Neuron (in vitro differentiated cells): ENCODE measurements around the gene TTC33.
"Not testable (repeated sequence)": the region's sequence is repeated elsewhere in the genome, so short reads cannot be mapped to it uniquely, and the experiment has no call there.

Experiments
- H2AFZ ChIP-seq: one replicate; pipeline ENCODE4 v1.6.1; 2013; ENCODE audit warnings: low read depth, mild to moderate bottlenecking, inconsistent platforms, low read length, moderate library complexity
- H3K27me3 ChIP-seq: one replicate; pipeline ENCODE4 v1.6.1; 2013; ENCODE audit warnings: low read length; ENCODE audit not compliant: insufficient read depth
- H3K36me3 ChIP-seq: one replicate; pipeline ENCODE4 v1.6.1; 2013; ENCODE audit warnings: low read length; ENCODE audit not compliant: insufficient read depth
- H3K4me1 ChIP-seq: one replicate; pipeline ENCODE4 v1.6.1; 2013; ENCODE audit warnings: low read length; ENCODE audit not compliant: insufficient read depth
- H3K4me3 ChIP-seq: 2 replicates; pipeline ENCODE4 v1.5.1; 2013; ENCODE audit warnings: mild to moderate bottlenecking, low read length, moderate library complexity
- H3K9me3 ChIP-seq: one replicate; pipeline ENCODE4 v1.6.1; 2013; ENCODE audit warnings: low read length

Gene TTC33

GRCh38 chr5:40733879-40734563 lies 21.7 kb downstream of the TTC33 start:
- H3K9me3 ChIP-seq: no peaks in the 10 kb centered on the region
- no peaks in the 10 kb centered on the region for H3K4me1 ChIP-seq
- H3K27me3 ChIP-seq: no peaks in the 10 kb centered on the region
- H2AFZ ChIP-seq: no peak overlapping the region
- no peak overlapping the region for H3K4me3 ChIP-seq
- H3K36me3 ChIP-seq: peaks cover 2% of the 10 kb centered on the region

GRCh38 chr5:40733434-40733833 lies 22.3 kb downstream of the TTC33 start:
- Histone ChIP-seq H3K9me3 (no peaks in the 10 kb centered on the region), H2AFZ (no peak overlapping the region), H3K27me3 (no peaks in the 10 kb centered on the region), H3K4me1 (no peaks in the 10 kb centered on the region), H3K36me3 (peaks cover 2% of the 10 kb centered on the region), H3K4me3 (no peak overlapping the region)

GRCh38 chr5:40722497-40722911 lies 33.3 kb downstream of the TTC33 start:
- H3K9me3 ChIP-seq: peaks cover 18% of the 10 kb centered on the region
- not testable (repeated sequence) for H3K4me1 ChIP-seq, H3K4me3 ChIP-seq, H3K27me3 ChIP-seq, H2AFZ ChIP-seq
- peaks cover 17% of the 10 kb centered on the region for H3K36me3 ChIP-seq

GRCh38 chr5:40720069-40720468 lies 35.7 kb downstream of the TTC33 start:
- no peak overlapping the region for H3K4me3 ChIP-seq
- peaks cover 17% of the 10 kb centered on the region for H3K9me3 ChIP-seq
- H3K27me3 ChIP-seq: no peaks in the 10 kb centered on the region
- H2AFZ ChIP-seq: no peak overlapping the region
- no peaks in the 10 kb centered on the region for H3K4me1 ChIP-seq
- peaks cover 17% of the 10 kb centered on the region for H3K36me3 ChIP-seq

- no peak overlapping the region for H3K4me3 ChIP-seq
- H3K36me3 ChIP-seq: peaks cover 13% of the 10 kb centered on the region
- peaks cover 14% of the 10 kb centered on the region for H3K9me3 ChIP-seq
- no peaks in the 10 kb centered on the region for H3K27me3 ChIP-seq
- no peaks in the 10 kb centered on the region for H3K4me1 ChIP-seq
- H2AFZ ChIP-seq: no peak overlapping the region
Observed at GRCh38 chr5:40717281-40717680, 38.5 kb downstream of the TTC33 start.

GRCh38 chr5:40716590-40716989 lies 39.2 kb downstream of the TTC33 start:
- Histone ChIP-seq H3K9me3 (peaks cover 13% of the 10 kb centered on the region), H3K36me3 (peaks cover 13% of the 10 kb centered on the region), H2AFZ (no peak overlapping the region), H3K27me3 (no peaks in the 10 kb centered on the region), H3K4me1 (no peaks in the 10 kb centered on the region), H3K4me3 (no peak overlapping the region)

- Histone ChIP-seq H3K27me3 (no peaks in the 10 kb centered on the region), H3K9me3 (peaks cover 12% of the 10 kb centered on the region), H3K36me3 (peaks cover 13% of the 10 kb centered on the region), H3K4me1 (no peaks in the 10 kb centered on the region), H3K4me3 (no peak overlapping the region), H2AFZ (no peak overlapping the region)
Observed at GRCh38 chr5:40716000-40716399, 39.8 kb downstream of the TTC33 start.

GRCh38 chr5:40714001-40714400 lies 41.8 kb downstream of the TTC33 start:
- no peak overlapping the region for H2AFZ ChIP-seq
- no peak overlapping the region for H3K4me3 ChIP-seq
- H3K4me1 ChIP-seq: no peaks in the 10 kb centered on the region

GRCh38 chr5:40710575-40710974 lies 45.2 kb downstream of the TTC33 start:
- H3K4me1 ChIP-seq, H3K27me3 ChIP-seq: not testable (repeated sequence)

More at GRCh38 chr5:40714001-40714400, 41.8 kb downstream of the TTC33 start:
- Histone ChIP-seq H3K27me3 (no peaks in the 10 kb centered on the region), H3K36me3 (peaks cover 8% of the 10 kb centered on the region), H3K9me3 (peaks cover 3% of the 10 kb centered on the region)

GRCh38 chr5:40705484-40705883 lies 50.3 kb downstream of the TTC33 start:
- not testable (repeated sequence) for H3K27me3 ChIP-seq, H3K4me3 ChIP-seq, H3K4me1 ChIP-seq, H3K36me3 ChIP-seq, H3K9me3 ChIP-seq, H2AFZ ChIP-seq

More at GRCh38 chr5:40710575-40710974, 45.2 kb downstream of the TTC33 start:
- not testable (repeated sequence) for H3K4me3 ChIP-seq, H3K9me3 ChIP-seq, H2AFZ ChIP-seq, H3K36me3 ChIP-seq

- not testable (repeated sequence) for H3K27me3 ChIP-seq, H2AFZ ChIP-seq, H3K4me3 ChIP-seq, H3K4me1 ChIP-seq, H3K9me3 ChIP-seq, H3K36me3 ChIP-seq
Observed at GRCh38 chr5:40702027-40702426, 53.7 kb downstream of the TTC33 start.

GRCh38 chr5:40700116-40700782 lies 55.5 kb downstream of the TTC33 start:
- Histone ChIP-seq H3K4me1 (no peaks in the 10 kb centered on the region), H2AFZ (no peak overlapping the region), H3K27me3 (no peaks in the 10 kb centered on the region), H3K4me3 (no peak overlapping the region), H3K9me3 (no peaks in the 10 kb centered on the region), H3K36me3 (no peaks in the 10 kb centered on the region)

GRCh38 chr5:40694433-40694832 lies 61.3 kb downstream of the TTC33 start:
- Histone ChIP-seq H3K4me3 (no peak overlapping the region), H3K27me3 (no peaks in the 10 kb centered on the region), H3K36me3 (no peaks in the 10 kb centered on the region), H2AFZ (no peak overlapping the region), H3K4me1 (peaks cover under 1% of the 10 kb centered on the region), H3K9me3 (no peaks in the 10 kb centered on the region)

GRCh38 chr5:40691894-40692293 lies 63.9 kb downstream of the TTC33 start:
- peaks cover 2% of the 10 kb centered on the region for H3K4me1 ChIP-seq
- H3K27me3 ChIP-seq: no peaks in the 10 kb centered on the region
- no peak overlapping the region for H2AFZ ChIP-seq
- no peaks in the 10 kb centered on the region for H3K9me3 ChIP-seq
- H3K36me3 ChIP-seq: no peaks in the 10 kb centered on the region
- H3K4me3 ChIP-seq: no peak overlapping the region
